Ishikawa (cell line): Measurements from ENCODE around the gene KLHDC7A.

Source experiments
- CEBPB ChIP-seq: IDR thresholded peaks from 2 replicates; pipeline ENCODE4 v1.6.1; 2012
- CREB1 ChIP-seq: IDR thresholded peaks from 2 replicates; pipeline ENCODE4 v1.6.1; 2012; ENCODE audit warnings: low read depth
- EGR1 ChIP-seq: IDR thresholded peaks from 2 replicates; pipeline ENCODE4 v1.6.1; 2012
- EP300 ChIP-seq: IDR thresholded peaks from 2 replicates; pipeline ENCODE4 v1.6.1; 2012; ENCODE audit warnings: borderline replicate concordance
- FOXM1 ChIP-seq: IDR thresholded peaks from 2 replicates; pipeline ENCODE4 v1.6.1; 2012; ENCODE audit warnings: low read depth, borderline replicate concordance
- MAX ChIP-seq: IDR thresholded peaks from 2 replicates; pipeline ENCODE4 v1.6.1; 2012
- NFIC ChIP-seq: IDR thresholded peaks from 2 replicates; pipeline ENCODE4 v1.6.1; 2012
- RAD21 ChIP-seq: IDR thresholded peaks from 2 replicates; pipeline ENCODE4 v1.6.1; 2012; ENCODE audit warnings: low read depth
- REST ChIP-seq: IDR thresholded peaks from 2 replicates; pipeline ENCODE4 v1.6.1; 2012; ENCODE audit warnings: low read depth, mild to moderate bottlenecking
- TAF1 ChIP-seq: IDR thresholded peaks from 2 replicates; pipeline ENCODE4 v1.6.1; 2012; ENCODE audit warnings: low read depth, mild to moderate bottlenecking
- TCF12 ChIP-seq: IDR thresholded peaks from 2 replicates; pipeline ENCODE4 v1.6.1; 2012; ENCODE audit warnings: low read depth
- TEAD4 ChIP-seq: IDR thresholded peaks from 2 replicates; pipeline ENCODE4 v1.6.1; 2012
- USF1 ChIP-seq: IDR thresholded peaks from 2 replicates; pipeline ENCODE4 v1.6.1; 2012
- YY1 ChIP-seq: IDR thresholded peaks from 2 replicates; pipeline ENCODE4 v1.6.1; 2012; ENCODE audit warnings: low read depth
- ZBTB7A ChIP-seq: IDR thresholded peaks from 2 replicates; pipeline ENCODE4 v1.6.1; 2012; ENCODE audit warnings: low read depth

Gene KLHDC7A

GRCh38 chr1:18458133-18459092 lies 22.3 kb upstream of the KLHDC7A start:
- TF ChIP-seq RAD21 (no peak), EGR1 (no peak), USF1 (0 out of 2 replicates have a peak, but pooled peaks have one; percentile 20), TEAD4 (no peak), ZBTB7A (no peak), MAX (0 out of 2 replicates have a peak, but pooled peaks have one; percentile 28)

GRCh38 chr1:18461656-18462055 lies 19.1 kb upstream of the KLHDC7A start:
- TF ChIP-seq EGR1: no peak
- TF ChIP-seq TCF12: no peak
- TF ChIP-seq FOXM1: no peak
- TF ChIP-seq YY1: no peak
- TF ChIP-seq TAF1: no peak
- TF ChIP-seq TEAD4: no peak
- no peak for TF ChIP-seq EP300
- TF ChIP-seq CREB1: no peak
- no peak for TF ChIP-seq USF1
- TF ChIP-seq REST: no peak
- no peak for TF ChIP-seq MAX
- TF ChIP-seq CEBPB: no peak
- no peak for TF ChIP-seq NFIC
- no peak for TF ChIP-seq ZBTB7A

GRCh38 chr1:18463063-18463462 lies 17.7 kb upstream of the KLHDC7A start:
- TF ChIP-seq YY1 (no peak), CREB1 (no peak), EGR1 (no peak), REST (no peak), USF1 (no peak), CEBPB (no peak), TEAD4 (no peak)

- TF ChIP-seq YY1 (no peak), ZBTB7A (no peak), USF1 (no peak), TAF1 (no peak), TEAD4 (no peak), EP300 (no peak), NFIC (no peak), CREB1 (no peak), REST (no peak), MAX (no peak), TCF12 (no peak), FOXM1 (no peak), RAD21 (no peak), EGR1 (no peak), CEBPB (no peak)
These were observed 16.6 kb upstream of the KLHDC7A start for GRCh38 chr1:18463984-18464664.
